ENCODE measurements around the gene IQGAP2. TPM values are rescaled to one million over a fixed set of nuclear protein-coding genes. Genes with fewer than 3 reads are reported as not detected.

Gene IQGAP2
- total and polyA plus RNA-seq, 2 of the 8 experiments (the other 6 are each of a cell fraction or from before 2014, with no cell fraction given) = 19.7 to 66.0 TPM

GRCh38 chr5:76591366-76591765 is 188.3 kb downstream of the IQGAP2 start:
- CTCF ChIA-PET (ENCODE audit: partially characterized antibody) = interaction anchor here (1.1 to 1.8 kb wide), 4 partner anchors 11 to 253 kb away, joined by 3 to 5 read pairs (median 4); no protein-coding TSS in a partner anchor

More at GRCh38 chr5:76591366-76591765, 188.3 kb downstream of the IQGAP2 start:
- Histone ChIP-seq H3K36me3 (ENCODE audit: control insufficient read depth in 2 of 4, insufficient read depth in 4 of 4, low read length in 3 of 4) (peaks cover 0 to 4% (median under 1%) of the 10 kb centered on the region in 4 experiments; a peak in 2 of 8 replicates), H4K8ac (ENCODE audit: extremely low read depth, insufficient read depth, low read length) (no peak overlapping the region), H4K91ac (replicated peaks; ENCODE audit: insufficient read length, low read length) (no peak overlapping the region), H2BK120ac (replicated peaks; ENCODE audit: low read depth, low read length) (no peak overlapping the region), H3K4me3 (ENCODE audit: extremely low read depth in 1 of 4, insufficient read depth in 2 of 4, low read depth in 3 of 4, low read length in 4 of 4) (no peak overlapping the region), H3K4me2 (ENCODE audit: insufficient read depth in 1 of 2, low read depth in 2 of 2, low read length in 2 of 2) (no peak overlapping the region), H2BK12ac (ENCODE audit: low read depth, low read length) (no peak overlapping the region), H3K9ac (replicated peaks in 1 of 4; ENCODE audit: extremely low read depth in 1 of 4, low read depth in 3 of 4, low read length in 3 of 4) (no peak overlapping the region), H2BK20ac (ENCODE audit: low read length) (no peak overlapping the region), H3K27me3 (replicated peaks in 1 of 4; ENCODE audit: control insufficient read depth in 3 of 4, extremely low read depth in 1 of 4, insufficient read depth in 3 of 4, low read length in 3 of 4) (no peaks in the 10 kb centered on the region), H2BK5ac (ENCODE audit: low read depth, low read length) (no peak overlapping the region), H3K23me2 (ENCODE audit: low read depth, low read length) (no peaks in the 10 kb centered on the region), H3K79me2 (ENCODE audit: control insufficient read depth in 1 of 2, insufficient read depth in 2 of 2, low read length in 2 of 2) (no peaks in the 10 kb centered on the region), H2BK15ac (ENCODE audit: low read length) (no peak overlapping the region), H3K9me3 (ENCODE audit: insufficient read depth in 2 of 2, low read depth in 1 of 2, low read length in 1 of 2) (no peaks in the 10 kb centered on the region), H3K18ac (ENCODE audit: extremely low read depth, low read length) (no peak overlapping the region), H2AFZ (ENCODE audit: low read length) (no peak overlapping the region), H3K27ac (ENCODE audit: low read depth, low read length) (no peak overlapping the region), H3K14ac (ENCODE audit: insufficient read length) (no peak overlapping the region), H2AK5ac (ENCODE audit: low read depth, low read length) (no peak overlapping the region), H3K4ac (replicated peaks; ENCODE audit: insufficient read length, low read depth, low read length) (no peak overlapping the region), H3K56ac (replicated peaks; ENCODE audit: insufficient read length, low read depth, low read length) (no peak overlapping the region), H4K20me1 (replicated peaks in 1 of 2; ENCODE audit: control insufficient read depth in 1 of 2, insufficient read depth in 2 of 2, low read length in 2 of 2) (no peaks in the 10 kb centered on the region), H3K79me1 (ENCODE audit: low read depth, low read length) (no peaks in the 10 kb centered on the region), H4K5ac (ENCODE audit: insufficient read length, low read depth, low read length) (no peak overlapping the region), H3K4me1 (replicated peaks in 1 of 4; ENCODE audit: control insufficient read depth in 3 of 4, insufficient read depth in 4 of 4, low read length in 3 of 4) (no peaks in the 10 kb centered on the region), H3K23ac (ENCODE audit: insufficient read length) (no peak overlapping the region)
- WGBS, 2 experiments (ENCODE audit: extremely low coverage in 1 of 2, insufficient coverage in 1 of 2, insufficient read length in 1 of 2, insufficient replicate concordance in 2 of 2, low coverage in 1 of 2, low lambda C conversion rate in 2 of 2, missing lambda C conversion rate in 1 of 2) = 80% methylated on average over 3 of the region's 3 CpGs; no CpG with 5 or more reads in 1 of the 2 experiments
- no peak for DNase-seq (ENCODE audit: low read depth in 1 of 2, low spot score in 2 of 2)
- POLR2A ChIA-PET (ENCODE audit: partially characterized antibody) = no interaction called here
- no peak for TF ChIP-seq TCF12 (IDR thresholded peaks at IDR 0.05; ENCODE audit: low read depth, low read length)
- TF ChIP-seq, protein P1, sequence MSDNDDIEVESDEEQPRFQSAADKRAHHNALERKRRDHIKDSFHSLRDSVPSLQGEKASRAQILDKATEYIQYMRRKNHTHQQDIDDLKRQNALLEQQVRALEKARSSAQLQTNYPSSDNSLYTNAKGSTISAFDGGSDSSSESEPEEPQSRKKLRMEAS (IDR thresholded peaks at IDR 0.05) = no peak
- FAIRE-seq = no peak

All from H1 (cell line).